Gastroesophageal sphincter (tissue), 3 donors: Measurements from ENCODE around the gene UBE2G2.

Source experiments
- CTCF ChIP-seq, 4 experiments: fragments of 200-600 bp in 2 of 4; fragments of 450-650 bp in 2 of 4; sonication (generic) in 1 of 4; IDR thresholded peaks; one replicate each; pipeline ENCODE4 v1.5.1; 2017 to 2019; ENCODE audit warnings: antibody characterized with exemption in 4 of 4, mild to moderate bottlenecking in 2 of 4, moderate library complexity in 2 of 4
- POLR2A ChIP-seq, 2 donors: fragments of 450-650 bp; IDR thresholded peaks; one replicate each; pipeline ENCODE4 v1.6.1; 2017; ENCODE audit warnings: antibody characterized with exemption in 2 of 2, mild to moderate bottlenecking in 2 of 2, moderate library complexity in 1 of 2
- POLR2AphosphoS5 ChIP-seq: sonication (generic); formaldehyde crosslinking; IDR thresholded peaks from one replicate; pipeline ENCODE4 v1.6.1; 2017; ENCODE audit warnings: antibody characterized with exemption

GRCh38 chr21:44846224-44846484 is 44.5 kb upstream of the UBE2G2 start:
- TF ChIP-seq CTCF (IDR thresholded peaks at IDR 0.05) (no peak), POLR2A (IDR thresholded peaks at IDR 0.05) (no peak), POLR2AphosphoS5 (no peak)
